Colonic mucosa (tissue), 4 donors: ENCODE results near the gene ZFC3H1. TPM values are rescaled to one million over a fixed set of nuclear protein-coding genes. Genes with fewer than 3 reads are reported as not detected.

Experiments
- DNase-seq: peaks from one replicate; pipeline ENCODE4 v3.0.0-alpha.2; 2020
- H3K27ac ChIP-seq: fragments of 200-600 bp; one replicate; pipeline ENCODE4 v1.8.0; 2021
- H3K27me3 ChIP-seq: fragments of 200-600 bp; one replicate; pipeline ENCODE4 v1.8.0; 2021
- H3K36me3 ChIP-seq: fragments of 200-600 bp; one replicate; pipeline ENCODE4 v1.8.0; 2021
- H3K4me1 ChIP-seq: fragments of 200-600 bp; one replicate; pipeline ENCODE4 v1.8.0; 2021; ENCODE audit warnings: mild to moderate bottlenecking
- H3K4me3 ChIP-seq: fragments of 200-600 bp; one replicate; pipeline ENCODE4 v1.8.0; 2021
- H3K9ac ChIP-seq, 2 donors: one replicate each; pipeline ENCODE4 v1.7.0; 2013; ENCODE audit warnings: control low read depth in 2 of 2, low read depth in 2 of 2, low read length in 2 of 2
- H3K9me3 ChIP-seq: fragments of 200-600 bp; one replicate; pipeline ENCODE4 v1.8.0; 2021
- CTCF ChIP-seq: fragments of 200-600 bp; IDR thresholded peaks from one replicate; pipeline ENCODE4 v1.8.0; 2022; ENCODE audit warnings: antibody characterized with exemption, mild to moderate bottlenecking
- intact Hi-C: fragments of 100-400 bp; cut with DNase I; formaldehyde crosslinking; loops from one replicate; pipeline ENCODE4 v1.14.1; 2022
- total RNA-seq, 2 donors: library from RNA; stranded (reverse); fragmentation: NEBNext Ultra II Directional in 1 of 2; extraction: Animal tissue kit (Norgen Biotek cat#: 25700) in 1 of 2; gene quantifications; one replicate each; pipeline ENCODE4 v1.2.1, GENCODE V29; 2021
- donor health status: healthy.
- donor health status: DM: no; HTN: no; CAD: no.
- donor health status: DM: no; HTN: no; CAD: no.

Gene ZFC3H1
- total RNA-seq, 2 donors from 2014 or later: 37.8 to 38.8 TPM

GRCh38 chr12:71591601-71592000 lies 72.0 kb downstream of the ZFC3H1 start:
- Histone ChIP-seq H3K27me3 (no peaks in the 10 kb centered on the region), H3K36me3 (no peaks in the 10 kb centered on the region), H3K9me3 (no peaks in the 10 kb centered on the region), H3K27ac (no peak overlapping the region), H3K4me3 (no peak overlapping the region), H3K9ac (no peak overlapping the region), H3K4me1 (no peaks in the 10 kb centered on the region)
- no peak for DNase-seq
- TF ChIP-seq CTCF: no peak
- intact Hi-C loops: no loop called here

GRCh38 chr12:71589478-71589881 lies 74.2 kb downstream of the ZFC3H1 start:
- Histone ChIP-seq H3K4me1 (no peaks in the 10 kb centered on the region), H3K9ac (no peak overlapping the region), H3K27ac (no peak overlapping the region), H3K4me3 (no peak overlapping the region), H3K36me3 (no peaks in the 10 kb centered on the region), H3K27me3 (no peaks in the 10 kb centered on the region), H3K9me3 (no peaks in the 10 kb centered on the region)
- intact Hi-C loops: no loop called here
- no peak for DNase-seq
- no peak for TF ChIP-seq CTCF

DNA sequence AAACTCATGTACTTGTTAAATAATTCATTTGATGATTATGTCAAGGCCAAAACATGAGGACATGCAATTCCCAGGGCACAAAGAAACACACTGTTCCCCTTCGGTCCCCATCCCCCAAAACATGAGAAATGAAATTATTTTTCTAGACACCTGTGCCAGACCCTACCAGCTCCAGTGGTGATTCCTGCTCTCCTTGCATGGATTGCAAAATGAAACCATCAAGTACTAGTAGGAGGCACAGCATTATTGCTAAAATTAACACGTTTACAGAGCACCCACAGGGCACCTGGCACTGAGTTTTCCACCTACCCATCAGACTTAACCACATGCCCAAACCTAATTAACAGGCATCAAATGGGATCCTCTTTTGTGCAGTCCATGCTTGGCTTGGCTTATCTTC lies 76.6 kb downstream of the ZFC3H1 start:
- Histone ChIP-seq H3K27me3 (no peaks in the 10 kb centered on the region), H3K9ac (no peak overlapping the region), H3K36me3 (no peaks in the 10 kb centered on the region), H3K9me3 (no peaks in the 10 kb centered on the region), H3K27ac (no peak overlapping the region), H3K4me1 (no peaks in the 10 kb centered on the region), H3K4me3 (no peak overlapping the region)
- intact Hi-C loops: no loop called here
- no peak for DNase-seq
- no peak for TF ChIP-seq CTCF

DNA sequence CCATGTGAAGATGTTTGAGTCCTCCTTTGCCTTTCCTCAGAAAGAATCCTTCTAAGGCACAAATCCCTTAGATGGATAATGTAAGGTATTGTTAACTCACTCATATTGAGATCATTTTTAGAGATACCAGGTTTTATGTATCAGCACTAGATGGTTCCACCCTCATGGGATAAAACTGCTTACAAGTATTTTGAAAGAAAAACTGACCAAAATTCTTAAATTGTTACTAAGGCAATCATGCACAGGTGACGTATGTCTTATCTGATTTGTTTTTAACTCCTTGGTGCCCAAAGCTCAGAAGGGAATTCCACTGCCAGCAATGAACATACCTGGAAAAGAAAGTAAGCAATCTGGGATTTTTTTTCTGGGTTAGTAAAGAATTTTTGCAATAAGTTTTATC lies 78.4 kb downstream of the ZFC3H1 start:
- intact Hi-C loops: no loop called here
- TF ChIP-seq CTCF: no peak
- no peak overlapping the region for H3K9ac ChIP-seq
- no peaks in the 10 kb centered on the region for H3K36me3 ChIP-seq
- H3K9me3 ChIP-seq: no peaks in the 10 kb centered on the region
- H3K4me1 ChIP-seq: no peaks in the 10 kb centered on the region
- no peak for DNase-seq
- no peak overlapping the region for H3K27ac ChIP-seq
- no peaks in the 10 kb centered on the region for H3K27me3 ChIP-seq
- no peak overlapping the region for H3K4me3 ChIP-seq

DNA sequence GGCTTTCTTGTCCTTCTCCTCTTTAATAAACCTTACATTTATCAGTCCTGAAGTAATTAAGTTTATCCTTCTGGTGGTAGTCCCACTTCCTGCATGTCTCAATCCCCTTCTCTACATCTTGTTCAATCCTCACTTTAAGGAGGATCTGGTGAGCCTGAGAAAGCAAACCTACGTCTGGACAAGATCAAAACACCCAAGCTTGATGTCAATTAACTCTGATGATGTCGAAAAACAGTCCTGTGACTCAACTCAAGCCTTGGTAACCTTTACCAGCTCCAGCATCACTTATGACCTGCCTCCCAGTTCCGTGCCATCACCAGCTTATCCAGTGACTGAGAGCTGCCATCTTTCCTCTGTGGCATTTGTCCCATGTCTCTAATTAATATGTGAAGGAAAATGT lies 79.3 kb downstream of the ZFC3H1 start:
- H3K4me3 ChIP-seq: no peak overlapping the region
- no peak overlapping the region for H3K9ac ChIP-seq
- H3K27me3 ChIP-seq: no peaks in the 10 kb centered on the region
- H3K9me3 ChIP-seq: no peaks in the 10 kb centered on the region
- no peak overlapping the region for H3K27ac ChIP-seq
- DNase-seq: no peak
- no peaks in the 10 kb centered on the region for H3K36me3 ChIP-seq
- intact Hi-C loops: no loop called here
- no peaks in the 10 kb centered on the region for H3K4me1 ChIP-seq
- no peak for TF ChIP-seq CTCF

DNA sequence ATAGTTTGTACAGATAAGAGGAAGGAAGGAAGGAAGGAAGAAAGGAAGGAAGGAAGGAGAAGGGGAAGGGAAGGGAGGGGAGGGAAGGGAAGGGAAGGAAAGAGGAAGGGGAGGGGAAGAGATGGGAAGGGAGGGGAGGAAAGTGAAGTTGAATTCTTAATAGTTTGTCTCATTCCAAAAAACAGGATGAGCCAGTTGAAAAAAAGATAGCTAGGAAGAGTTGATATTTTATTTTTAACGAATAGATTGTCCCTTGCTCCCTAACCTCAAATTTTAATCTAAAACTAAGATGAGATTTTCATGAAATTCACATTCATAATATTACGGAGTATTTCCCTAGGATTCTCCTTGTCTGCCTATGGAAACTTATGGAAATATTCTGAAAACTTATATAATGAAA lies 80.7 kb downstream of the ZFC3H1 start:
- intact Hi-C loops: no loop called here
- H3K4me1 ChIP-seq: no peaks in the 10 kb centered on the region
- H3K27ac ChIP-seq: no peak overlapping the region
- H3K4me3 ChIP-seq: no peak overlapping the region
- H3K9me3 ChIP-seq: no peaks in the 10 kb centered on the region
- H3K36me3 ChIP-seq: no peaks in the 10 kb centered on the region
- H3K9ac ChIP-seq: no peak overlapping the region
- no peak for DNase-seq
- no peaks in the 10 kb centered on the region for H3K27me3 ChIP-seq
- TF ChIP-seq CTCF: no peak
